LNCAP (cell line): ENCODE results near the gene ARHGAP15.

Source experiments
- TF ChIP-seq, protein P1 (sequence below): fragments of 450-650 bp; IDR thresholded peaks from 2 replicates; pipeline ENCODE4 v1.5.1; 2017; ENCODE audit warnings: mild to moderate bottlenecking

Gene ARHGAP15

GRCh38 chr2:143177096-143177786, 48.0 kb downstream of the ARHGAP15 start:
- TF ChIP-seq, protein P1, sequence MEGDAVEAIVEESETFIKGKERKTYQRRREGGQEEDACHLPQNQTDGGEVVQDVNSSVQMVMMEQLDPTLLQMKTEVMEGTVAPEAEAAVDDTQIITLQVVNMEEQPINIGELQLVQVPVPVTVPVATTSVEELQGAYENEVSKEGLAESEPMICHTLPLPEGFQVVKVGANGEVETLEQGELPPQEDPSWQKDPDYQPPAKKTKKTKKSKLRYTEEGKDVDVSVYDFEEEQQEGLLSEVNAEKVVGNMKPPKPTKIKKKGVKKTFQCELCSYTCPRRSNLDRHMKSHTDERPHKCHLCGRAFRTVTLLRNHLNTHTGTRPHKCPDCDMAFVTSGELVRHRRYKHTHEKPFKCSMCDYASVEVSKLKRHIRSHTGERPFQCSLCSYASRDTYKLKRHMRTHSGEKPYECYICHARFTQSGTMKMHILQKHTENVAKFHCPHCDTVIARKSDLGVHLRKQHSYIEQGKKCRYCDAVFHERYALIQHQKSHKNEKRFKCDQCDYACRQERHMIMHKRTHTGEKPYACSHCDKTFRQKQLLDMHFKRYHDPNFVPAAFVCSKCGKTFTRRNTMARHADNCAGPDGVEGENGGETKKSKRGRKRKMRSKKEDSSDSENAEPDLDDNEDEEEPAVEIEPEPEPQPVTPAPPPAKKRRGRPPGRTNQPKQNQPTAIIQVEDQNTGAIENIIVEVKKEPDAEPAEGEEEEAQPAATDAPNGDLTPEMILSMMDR: no peak

GRCh38 chr2:143181494-143181893, 52.3 kb downstream of the ARHGAP15 start:
- TF ChIP-seq, protein P1: no peak

GRCh38 chr2:143182649-143183048, 53.4 kb downstream of the ARHGAP15 start:
- TF ChIP-seq, protein P1: no peak

- TF ChIP-seq, protein P1: no peak
Measured at GRCh38 chr2:143183804-143184463, 54.7 kb downstream of the ARHGAP15 start.

DNA sequence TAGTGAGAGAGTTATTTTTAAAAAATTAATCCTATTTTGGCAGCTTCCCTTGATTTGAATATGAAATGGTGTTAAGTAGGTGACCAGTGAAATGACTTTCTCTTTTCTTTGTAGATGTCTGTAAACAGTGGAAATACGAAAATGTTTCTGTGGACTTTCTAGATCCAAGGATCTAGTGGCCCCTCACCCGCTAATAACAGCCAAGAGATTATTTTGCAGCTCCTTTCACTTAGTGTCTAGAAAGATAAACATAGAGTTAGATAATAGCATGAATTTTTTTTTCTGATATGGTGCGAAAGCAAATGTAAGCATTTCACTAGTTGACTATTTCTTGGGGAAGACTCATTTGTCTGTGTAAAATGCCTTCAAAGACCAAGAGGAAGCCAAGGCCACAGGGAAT, 57.7 kb downstream of the ARHGAP15 start:
- TF ChIP-seq, protein P1: no peak

- TF ChIP-seq, protein P1: no peak
Measured at GRCh38 chr2:143190431-143190830, 61.2 kb downstream of the ARHGAP15 start.

DNA sequence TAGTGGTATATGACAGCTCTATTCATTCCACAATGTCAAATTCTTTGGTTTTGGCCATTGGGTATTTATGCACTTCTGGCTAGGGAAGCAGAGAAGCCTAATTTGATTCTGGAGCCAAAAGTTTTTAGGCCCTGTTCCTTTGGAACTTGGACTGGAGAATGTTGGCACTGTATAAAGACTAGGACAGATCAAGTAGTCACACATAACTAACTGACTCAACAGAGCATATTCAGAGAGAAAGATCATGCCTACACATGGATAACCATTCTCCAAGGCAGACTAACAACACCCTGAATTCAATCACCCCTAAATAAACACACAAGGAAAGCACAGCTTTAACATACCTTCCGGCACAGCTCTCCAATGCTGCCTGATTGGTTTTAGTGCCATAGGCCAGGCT, 62.9 kb downstream of the ARHGAP15 start:
- TF ChIP-seq, protein P1: no peak
